AG04449 (cell line): ENCODE measurements around the gene CARD11.
"Not testable (repeated sequence)": the region's sequence is repeated elsewhere in the genome, so short reads cannot be mapped to it uniquely, and the experiment has no call there.

Source experiments
- CTCF ChIA-PET: fragments of 350-600 bp; formaldehyde crosslinking; extraction: SDS; loops from one replicate; lab custom pipeline; 2021; ENCODE audit warnings: antibody characterized with exemption; lab: Yijun Ruan, JAX
- POLR2A ChIA-PET: fragments of 400-600, 350-600 bp; formaldehyde crosslinking; extraction: SDS; loops from one replicate; lab custom pipeline; 2020; ENCODE audit warnings: antibody characterized with exemption, inconsistent platforms; lab: Yijun Ruan, JAX
- DNase-seq: peaks from one replicate; pipeline ENCODE4 v3.0.0-alpha.2; 2010; ENCODE audit warnings: low read depth, low spot score
- H3K4me3 ChIP-seq: 2 replicates; pipeline ENCODE4 v1.5.1; 2011; ENCODE audit warnings: low read depth, mild to moderate bottlenecking, control low read depth, low read length
- CTCF ChIP-seq: IDR thresholded peaks from one replicate; pipeline ENCODE4 v1.5.1; 2011; ENCODE audit warnings: mild to moderate bottlenecking, moderate library complexity, low read length, control low read depth, inconsistent platforms; ENCODE audit not compliant: insufficient read depth; ENCODE audit errors: missing control alignments

Gene CARD11

GRCh38 chr7:2921653-2922347 lies 121.9 kb downstream of the CARD11 start:
- peak; percentile 17 for TF ChIP-seq CTCF
- no peak for DNase-seq
- ChIA-PET CTCF (no interaction called here), POLR2A (no interaction called here)
- H3K4me3 ChIP-seq: no peak overlapping the region

GRCh38 chr7:2920956-2921652 lies 122.6 kb downstream of the CARD11 start:
- no peak overlapping the region for H3K4me3 ChIP-seq
- no peak for TF ChIP-seq CTCF
- ChIA-PET POLR2A (no interaction called here), CTCF (no interaction called here)
- no peak for DNase-seq

GRCh38 chr7:2920480-2920879 lies 123.2 kb downstream of the CARD11 start:
- H3K4me3 ChIP-seq, POLR2A ChIA-PET, CTCF ChIA-PET, DNase-seq: not testable (repeated sequence)

- DNase-seq: no peak
- CTCF ChIA-PET: no interaction called here
- TF ChIP-seq CTCF: no peak
- POLR2A ChIA-PET: no interaction called here
- H3K4me3 ChIP-seq: no peak overlapping the region
Measured at GRCh38 chr7:2920041-2920440, 123.6 kb downstream of the CARD11 start.

- H3K4me3 ChIP-seq: no peak overlapping the region
- DNase-seq: no peak
- no peak for TF ChIP-seq CTCF
- CTCF ChIA-PET: no interaction called here
- POLR2A ChIA-PET: no interaction called here
Measured at GRCh38 chr7:2919256-2919655, 124.4 kb downstream of the CARD11 start.

GRCh38 chr7:2918406-2918805 lies 125.3 kb downstream of the CARD11 start:
- no peak for DNase-seq
- ChIA-PET CTCF (no interaction called here), POLR2A (no interaction called here)
- no peak for TF ChIP-seq CTCF
- no peak overlapping the region for H3K4me3 ChIP-seq

GRCh38 chr7:2915023-2915422 lies 128.6 kb downstream of the CARD11 start:
- POLR2A ChIA-PET: no interaction called here
- DNase-seq: no peak
- CTCF ChIA-PET: no interaction called here
- no peak for TF ChIP-seq CTCF
- H3K4me3 ChIP-seq: no peak overlapping the region
